GM12873 (cell line): Measurements from ENCODE around the gene CPZ.

Experiments
- CTCF ChIP-seq: IDR thresholded peaks from 2 replicates; pipeline ENCODE4 v1.5.1; 2012; ENCODE audit warnings: low read depth, mild to moderate bottlenecking, moderate library complexity, low read length, control low read depth; ENCODE audit not compliant: insufficient read depth; ENCODE audit errors: missing control alignments

CPZ gene

GRCh38 chr4:8588196-8588470 lies 4.4 kb upstream of the CPZ start:
- no peak for TF ChIP-seq CTCF

GRCh38 chr4:8589336-8589735 lies 3.2 kb upstream of the CPZ start:
- no peak for TF ChIP-seq CTCF

GRCh38 chr4:8589823-8590545 lies 2.6 kb upstream of the CPZ start:
- TF ChIP-seq CTCF: no peak

GRCh38 chr4:8590546-8590880 lies 2.1 kb upstream of the CPZ start:
- no peak for TF ChIP-seq CTCF

- TF ChIP-seq CTCF: no peak
These were observed 1.5 kb upstream of the CPZ start for GRCh38 chr4:8591114-8591513.

- no peak for TF ChIP-seq CTCF
These were observed 769 bp upstream of the CPZ start for GRCh38 chr4:8591626-8592365.

GRCh38 chr4:8593264-8594096 lies 915 bp downstream of the CPZ start:
- TF ChIP-seq CTCF: no peak
